Activated naive CD8-positive, alpha-beta T cell treated with anti-CD3 and anti-CD28 coated beads for 36 hours (primary cell): ENCODE results near the gene ETV1. TPM values are rescaled to one million over a fixed set of nuclear protein-coding genes. Genes with fewer than 3 reads are reported as not detected.

Experiments
- DNase-seq: peaks from one replicate; pipeline ENCODE4 v3.0.0; 2021
- H3K27ac Mint-ChIP-seq: one replicate; pipeline ENCODE4 v1.8.0; 2022; ENCODE audit warnings: mild to moderate bottlenecking, moderate library complexity, mixed read lengths
- H3K27me3 Mint-ChIP-seq: one replicate; pipeline ENCODE4 v1.8.0; 2022; ENCODE audit warnings: mild to moderate bottlenecking, mixed read lengths
- H3K36me3 Mint-ChIP-seq: one replicate; pipeline ENCODE4 v1.8.0; 2021; ENCODE audit warnings: mild to moderate bottlenecking, mixed read lengths
- H3K4me1 Mint-ChIP-seq: one replicate; pipeline ENCODE4 v1.8.0; 2021; ENCODE audit warnings: mixed read lengths
- H3K4me3 Mint-ChIP-seq: one replicate; pipeline ENCODE4 v1.8.0; 2022; ENCODE audit warnings: mild to moderate bottlenecking, moderate library complexity, mixed read lengths
- H3K9me3 Mint-ChIP-seq: one replicate; pipeline ENCODE4 v1.8.0; 2022; ENCODE audit warnings: mixed read lengths
- total RNA-seq, 2 experiments: library from RNA; stranded (reverse); gene quantifications; one replicate each; pipeline ENCODE4 v1.2.3, GENCODE V29; 2021

The ETV1 gene
- total RNA-seq: under 1 TPM in 1 of 2 experiments, not detected in 1; 0.10 TPM

DNA sequence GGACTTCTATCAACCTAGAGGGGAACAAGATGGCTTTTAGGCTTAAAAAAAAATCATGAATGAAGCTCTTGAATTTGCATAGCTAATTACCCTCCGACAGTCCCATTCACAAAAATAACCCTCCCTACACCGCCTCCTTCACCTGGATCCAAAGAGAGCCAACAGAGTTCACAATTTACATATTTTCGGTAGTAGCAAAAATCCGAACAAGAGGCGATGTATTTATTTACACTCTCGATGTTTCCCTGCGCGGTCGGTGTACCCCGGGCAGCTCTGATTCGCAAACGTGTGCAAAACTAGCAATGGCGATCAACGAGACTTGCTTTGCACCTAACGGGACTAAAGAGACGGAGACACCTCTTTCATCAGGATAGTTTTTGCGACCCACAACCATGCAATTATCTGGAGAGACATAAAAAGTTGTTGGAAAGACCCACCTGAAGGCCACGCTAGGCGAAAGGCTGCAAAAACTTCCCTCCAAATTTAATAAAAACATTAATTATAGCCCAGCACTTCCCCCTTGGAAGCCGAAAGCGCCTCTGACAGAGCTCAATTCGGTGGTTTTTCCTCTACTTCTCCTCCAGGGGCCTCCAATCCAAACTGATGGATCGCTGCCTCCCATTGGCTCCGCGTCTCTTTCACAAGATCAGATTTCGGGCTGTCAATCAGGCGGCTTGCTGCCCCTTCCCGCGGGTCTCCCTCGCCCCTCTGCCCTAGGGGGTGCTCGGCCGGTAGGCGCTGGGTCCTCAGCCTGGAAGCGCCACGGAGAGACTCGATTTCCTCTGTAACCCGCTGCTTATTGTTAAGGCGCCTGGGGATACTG is at the start of gene ETV1:
TSS of gene ETV1 (minus strand) at position 541 of the 823 bp plus-strand sequence. CDS start 614 bp downstream, outside the sequence.
- Mint-ChIP-seq H3K4me3 (no peak within 1 kb of the TSS), H3K27ac (no peak within 1 kb of the TSS), H3K27me3 (peaks cover 21% of the 10 kb centered on the region), H3K4me1 (no peaks in the 10 kb centered on the region), H3K36me3 (no peaks in the 10 kb centered on the region), H3K9me3 (no peaks in the 10 kb centered on the region)
- DNase-seq: no peak

DNA sequence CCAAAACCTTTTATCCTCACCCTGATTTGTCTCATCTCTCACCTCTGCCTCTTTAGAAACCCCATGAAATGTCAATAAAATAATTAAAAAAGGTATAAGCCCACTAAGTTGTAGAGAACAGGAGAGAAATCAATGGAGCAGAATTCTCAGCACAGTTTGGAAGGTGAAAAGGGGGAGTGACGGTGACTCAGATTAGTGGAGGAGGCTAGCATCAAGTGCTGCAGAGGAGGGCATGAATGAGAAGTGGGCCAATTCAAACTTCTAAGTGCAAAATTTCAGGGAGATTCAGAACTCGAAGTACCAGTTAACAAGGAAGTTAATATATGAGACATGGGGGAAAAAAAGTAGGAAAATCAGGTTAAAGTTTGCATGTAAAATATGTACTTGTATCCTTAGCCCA is 34.9 kb upstream of the ETV1 start:
- Mint-ChIP-seq H3K36me3 (no peaks in the 10 kb centered on the region), H3K9me3 (no peaks in the 10 kb centered on the region), H3K4me3 (no peak overlapping the region), H3K27me3 (no peaks in the 10 kb centered on the region), H3K4me1 (no peaks in the 10 kb centered on the region), H3K27ac (no peak overlapping the region)
- DNase-seq: no peak

DNA sequence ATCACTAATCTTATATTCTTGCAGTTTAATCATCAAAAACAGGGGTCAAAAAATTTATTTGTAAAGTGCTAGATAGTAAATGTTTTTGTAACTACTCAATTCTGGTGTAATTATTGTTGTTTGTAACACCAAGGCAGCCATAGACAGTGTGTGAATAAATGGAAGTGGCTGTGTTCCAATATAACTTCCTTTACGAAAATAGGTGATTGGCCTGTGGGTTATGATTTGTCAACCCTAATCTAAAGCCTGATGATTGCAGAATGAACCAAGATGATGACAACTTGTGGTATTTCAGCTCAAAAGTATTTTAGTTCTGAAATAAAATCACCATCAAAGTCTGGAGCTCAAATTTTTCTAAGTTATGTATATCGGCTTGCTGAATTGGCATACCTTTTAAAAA is 34.4 kb upstream of the ETV1 start:
- Mint-ChIP-seq H3K27me3 (no peaks in the 10 kb centered on the region), H3K9me3 (no peaks in the 10 kb centered on the region), H3K27ac (no peak overlapping the region), H3K36me3 (no peaks in the 10 kb centered on the region), H3K4me1 (no peaks in the 10 kb centered on the region), H3K4me3 (no peak overlapping the region)
- DNase-seq: no peak

DNA sequence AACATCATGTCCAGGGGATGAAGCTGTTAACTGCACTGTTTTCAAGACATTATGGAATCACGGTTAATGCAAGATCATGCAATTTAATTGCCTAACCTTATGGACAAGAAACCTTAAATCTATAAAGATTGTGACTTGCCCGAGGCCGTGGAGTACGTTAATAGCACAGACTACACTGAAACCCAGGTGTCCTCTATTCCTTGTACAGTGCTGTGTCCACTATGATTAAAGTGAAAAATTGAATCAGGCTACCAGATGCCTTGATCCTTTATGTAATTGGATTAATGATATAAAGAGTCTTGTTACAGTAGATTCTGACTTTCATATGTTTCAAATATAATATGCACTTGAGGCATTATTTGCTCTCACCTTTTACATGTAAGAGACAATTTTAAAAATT is 33.9 kb upstream of the ETV1 start:
- Mint-ChIP-seq H3K4me1 (no peaks in the 10 kb centered on the region), H3K4me3 (no peak overlapping the region), H3K9me3 (no peaks in the 10 kb centered on the region), H3K27ac (no peak overlapping the region), H3K36me3 (no peaks in the 10 kb centered on the region), H3K27me3 (no peaks in the 10 kb centered on the region)
- no peak for DNase-seq

DNA sequence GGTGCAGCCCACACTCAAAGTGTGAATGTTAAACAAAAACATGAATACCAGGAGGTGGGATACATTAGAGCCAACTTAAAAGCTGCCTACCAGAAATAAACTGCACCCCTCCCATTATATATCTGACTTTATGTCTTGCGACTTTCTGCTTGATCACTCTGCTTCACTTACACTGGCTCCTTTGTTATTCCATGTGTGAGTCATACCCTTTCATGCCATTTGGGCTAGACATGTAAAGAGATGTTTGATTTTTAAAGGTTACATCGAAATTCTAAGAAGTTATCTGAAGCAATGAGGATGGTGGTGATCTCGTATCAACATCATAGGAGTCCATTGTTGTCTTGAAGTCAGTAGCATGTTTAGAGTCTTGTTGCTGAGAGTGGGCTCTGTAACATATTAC is 31.6 kb upstream of the ETV1 start:
- DNase-seq: no peak
- no peaks in the 10 kb centered on the region for H3K4me1 Mint-ChIP-seq
- H3K36me3 Mint-ChIP-seq: no peaks in the 10 kb centered on the region
- H3K27ac Mint-ChIP-seq: no peak overlapping the region
- no peaks in the 10 kb centered on the region for H3K27me3 Mint-ChIP-seq
- H3K4me3 Mint-ChIP-seq: no peak overlapping the region
- no peaks in the 10 kb centered on the region for H3K9me3 Mint-ChIP-seq

DNA sequence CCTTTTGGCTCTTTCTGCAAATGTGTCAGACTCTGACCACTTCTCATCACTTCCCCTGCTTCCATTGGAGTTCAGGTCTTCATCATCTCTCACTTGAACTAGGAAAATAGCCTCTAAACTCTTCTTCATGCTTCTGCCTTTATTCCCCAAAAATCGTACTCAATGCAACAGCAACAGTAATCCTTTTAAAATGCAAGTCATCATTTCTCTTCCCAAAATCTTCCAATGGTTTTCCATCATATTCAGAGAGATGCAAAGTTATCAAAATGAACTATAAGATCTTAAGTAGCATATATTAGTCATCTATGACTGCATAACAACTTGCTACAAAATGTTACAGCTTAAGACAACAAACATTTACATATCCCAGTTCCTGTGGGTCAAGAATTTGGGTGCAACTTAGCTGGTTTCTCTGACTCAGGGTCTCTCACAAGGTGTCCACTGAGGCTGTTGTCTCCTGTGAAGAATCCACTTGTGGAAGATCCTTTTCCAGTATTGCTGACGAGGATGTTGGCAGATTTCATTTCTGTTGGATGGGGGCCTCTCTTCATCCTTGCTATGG is 31.0 kb upstream of the ETV1 start:
- DNase-seq: no peak
- no peaks in the 10 kb centered on the region for H3K36me3 Mint-ChIP-seq
- no peaks in the 10 kb centered on the region for H3K9me3 Mint-ChIP-seq
- H3K4me3 Mint-ChIP-seq: no peak overlapping the region
- no peak overlapping the region for H3K27ac Mint-ChIP-seq
- H3K4me1 Mint-ChIP-seq: no peaks in the 10 kb centered on the region
- H3K27me3 Mint-ChIP-seq: no peaks in the 10 kb centered on the region

DNA sequence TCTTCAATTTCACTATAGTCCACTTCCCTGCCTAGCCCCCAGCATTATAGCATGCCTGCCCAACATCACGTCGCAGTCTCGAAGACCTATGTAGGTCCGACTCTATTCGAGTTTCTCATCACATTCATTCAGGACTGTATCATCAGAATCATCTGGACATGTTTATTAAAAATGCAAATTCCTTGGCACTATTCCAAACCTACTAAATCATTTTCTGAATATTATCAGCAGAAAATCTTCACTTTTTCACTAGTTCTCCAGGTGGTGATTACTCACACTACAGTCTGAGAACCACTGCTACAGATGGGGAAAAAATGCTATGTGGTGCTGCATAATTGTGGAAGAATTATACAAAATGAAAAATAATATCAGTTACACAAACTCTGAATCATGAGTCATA is 29.3 kb upstream of the ETV1 start:
- no peak overlapping the region for H3K27ac Mint-ChIP-seq
- no peak for DNase-seq
- no peak overlapping the region for H3K4me3 Mint-ChIP-seq
- no peaks in the 10 kb centered on the region for H3K27me3 Mint-ChIP-seq
- no peaks in the 10 kb centered on the region for H3K4me1 Mint-ChIP-seq
- no peaks in the 10 kb centered on the region for H3K36me3 Mint-ChIP-seq
- no peaks in the 10 kb centered on the region for H3K9me3 Mint-ChIP-seq

DNA sequence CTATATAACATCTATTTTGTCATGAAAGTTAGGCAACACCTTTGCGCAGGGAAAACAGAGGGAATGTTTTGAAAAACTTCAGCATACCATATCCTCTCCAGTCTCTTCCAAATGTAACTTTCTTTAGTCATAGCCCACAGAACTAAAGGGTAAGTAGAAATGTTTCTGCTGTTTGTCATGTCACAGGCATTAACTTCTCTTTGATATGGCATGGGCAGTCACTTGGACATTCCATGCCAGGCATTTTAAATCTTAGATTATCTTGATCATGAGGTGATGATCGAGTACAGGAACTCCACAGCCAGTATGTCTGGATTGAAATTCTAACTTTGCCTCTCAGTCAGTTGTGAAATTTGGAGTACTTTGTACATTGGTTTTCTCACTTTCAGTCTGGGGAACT is 27.5 kb upstream of the ETV1 start:
- Mint-ChIP-seq H3K4me3 (no peak overlapping the region), H3K9me3 (no peaks in the 10 kb centered on the region), H3K27me3 (no peaks in the 10 kb centered on the region), H3K36me3 (no peaks in the 10 kb centered on the region), H3K27ac (no peak overlapping the region), H3K4me1 (no peaks in the 10 kb centered on the region)
- no peak for DNase-seq

DNA sequence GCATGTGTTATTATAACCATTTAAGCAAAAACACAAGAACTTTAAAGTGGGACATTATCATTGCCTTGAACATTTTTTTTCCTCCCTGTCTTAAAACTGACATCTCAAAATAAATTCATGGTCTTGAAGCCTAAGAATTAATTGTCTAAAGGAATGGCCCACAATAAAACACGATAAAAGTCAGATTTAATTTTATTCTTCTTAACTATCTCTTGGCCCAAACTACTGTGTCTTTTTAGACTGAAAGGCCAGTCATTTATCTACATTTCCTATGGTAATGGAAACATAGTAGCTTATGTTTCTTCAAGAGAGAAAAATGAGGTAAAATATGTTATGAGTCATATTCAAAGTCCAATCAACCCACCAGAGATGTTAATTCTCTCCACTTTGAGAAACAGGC is 24.4 kb upstream of the ETV1 start:
- DNase-seq: no peak
- Mint-ChIP-seq H3K36me3 (no peaks in the 10 kb centered on the region), H3K27me3 (no peaks in the 10 kb centered on the region), H3K4me1 (no peaks in the 10 kb centered on the region), H3K4me3 (no peak overlapping the region), H3K9me3 (no peaks in the 10 kb centered on the region), H3K27ac (no peak overlapping the region)

DNA sequence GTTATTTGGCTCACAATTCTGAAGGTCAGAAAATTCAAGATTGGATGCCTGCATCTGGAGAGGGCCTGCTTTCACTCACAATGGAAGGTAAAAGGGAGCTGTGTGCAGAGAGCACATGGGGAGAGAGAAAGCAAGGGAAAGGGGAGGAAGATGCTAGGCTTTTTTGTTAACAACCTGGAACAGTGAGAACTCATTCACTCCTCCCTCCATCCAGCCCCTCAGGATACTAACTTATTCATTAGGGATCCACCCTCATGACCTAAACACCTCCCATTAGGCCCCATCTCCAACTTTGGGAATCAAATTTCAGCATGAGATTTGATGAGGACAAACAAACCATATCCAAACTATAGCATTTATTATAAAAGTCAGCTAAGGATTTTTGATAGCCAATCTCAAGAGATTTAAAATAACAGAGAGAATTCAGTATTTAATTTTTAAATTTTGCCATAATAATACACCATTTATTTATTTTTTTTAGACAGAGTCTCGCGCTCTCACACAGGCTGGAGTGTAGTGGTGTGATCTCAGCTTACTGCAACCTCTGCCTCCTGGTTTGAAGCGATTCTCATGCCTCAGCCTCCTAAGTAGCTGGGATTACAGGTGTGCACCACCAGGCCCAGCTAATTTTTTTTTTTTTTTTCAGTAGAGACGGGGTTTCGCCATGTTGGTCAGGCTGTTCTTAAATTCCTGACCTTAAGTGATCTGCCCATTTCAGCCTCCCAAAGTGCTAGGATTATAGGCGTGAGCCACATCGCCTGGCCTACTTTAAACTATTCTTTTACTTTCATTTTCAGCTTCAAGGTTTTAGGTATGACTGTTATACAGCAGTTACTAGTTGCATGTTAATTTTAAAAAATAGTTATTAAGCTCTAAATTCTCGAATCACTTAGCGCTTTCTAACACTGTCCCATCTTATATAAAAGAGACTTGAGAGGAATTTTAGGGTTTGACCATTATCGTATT is 20.3 kb upstream of the ETV1 start:
- DNase-seq: no peak
- Mint-ChIP-seq H3K27me3 (no peaks in the 10 kb centered on the region), H3K4me3 (no peak overlapping the region), H3K4me1 (no peaks in the 10 kb centered on the region), H3K36me3 (no peaks in the 10 kb centered on the region), H3K9me3 (no peaks in the 10 kb centered on the region), H3K27ac (no peak overlapping the region)

DNA sequence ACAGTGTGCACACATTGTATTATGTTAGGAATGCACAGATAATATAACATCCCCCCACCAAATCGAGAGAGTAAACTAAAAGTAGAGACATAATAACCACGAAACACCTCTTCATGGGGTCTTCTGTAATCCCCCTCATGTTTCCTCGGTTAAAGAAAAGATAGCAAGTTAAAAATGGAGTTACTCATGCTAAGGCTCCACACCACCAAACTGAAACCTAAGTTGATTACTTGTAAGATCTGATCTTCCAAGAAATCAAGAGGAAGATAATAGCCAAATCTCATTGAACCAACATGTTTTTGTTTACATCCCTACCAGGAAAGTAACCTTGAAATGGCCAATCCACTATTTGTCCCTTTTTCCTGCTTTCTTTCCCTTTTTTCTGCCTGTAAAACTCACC is 11.7 kb upstream of the ETV1 start:
- Mint-ChIP-seq H3K4me3 (no peak overlapping the region), H3K4me1 (no peaks in the 10 kb centered on the region), H3K36me3 (no peaks in the 10 kb centered on the region), H3K9me3 (peaks cover 1% of the 10 kb centered on the region), H3K27ac (no peak overlapping the region), H3K27me3 (no peaks in the 10 kb centered on the region)
- no peak for DNase-seq

DNA sequence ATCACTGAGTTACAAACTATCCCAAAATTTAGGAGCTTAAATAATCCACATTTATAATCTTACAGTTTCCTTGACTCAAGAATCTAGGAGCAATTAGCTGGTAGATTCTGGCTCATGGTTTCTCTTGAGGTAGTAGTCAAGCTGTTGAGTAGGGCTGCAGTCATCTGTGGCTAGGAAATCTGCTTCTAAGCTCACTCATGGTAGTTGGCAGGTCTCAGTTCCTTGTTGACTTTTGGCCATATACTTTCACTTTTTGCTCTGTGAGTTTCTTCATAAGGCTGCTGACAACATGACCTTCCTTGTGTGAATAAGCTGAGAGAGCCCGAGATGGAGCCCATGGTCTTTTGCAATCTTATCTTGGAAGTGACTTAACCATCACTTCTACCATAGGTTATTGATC is 10.8 kb upstream of the ETV1 start:
- no peaks in the 10 kb centered on the region for H3K4me1 Mint-ChIP-seq

DNA sequence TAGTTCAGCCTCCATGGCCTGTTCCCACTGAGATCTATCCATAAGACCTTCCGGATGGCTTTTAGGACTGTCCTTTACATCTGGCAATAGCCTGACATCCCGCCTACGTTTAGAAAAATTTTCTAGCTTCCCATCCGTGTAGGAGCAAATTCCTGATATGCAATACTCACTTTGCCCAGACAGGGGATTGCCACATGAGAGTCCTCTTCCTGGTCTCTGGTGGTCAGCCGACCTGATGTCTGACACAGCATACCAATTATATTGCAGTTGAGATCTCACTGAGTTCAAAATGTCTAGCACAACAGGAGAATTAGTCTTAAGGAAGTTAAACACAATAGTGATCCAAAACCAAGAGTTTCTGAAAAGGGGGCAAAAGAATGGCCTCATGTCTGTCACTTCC is 9.4 kb upstream of the ETV1 start:
- DNase-seq: no peak
- Mint-ChIP-seq H3K4me1 (no peaks in the 10 kb centered on the region), H3K4me3 (no peak overlapping the region), H3K27ac (no peak overlapping the region), H3K36me3 (no peaks in the 10 kb centered on the region), H3K27me3 (no peaks in the 10 kb centered on the region), H3K9me3 (peaks cover 1% of the 10 kb centered on the region)

More for the DNA sequence above, 10.8 kb upstream of the ETV1 start:
- no peak overlapping the region for H3K27ac Mint-ChIP-seq
- H3K27me3 Mint-ChIP-seq: no peaks in the 10 kb centered on the region
- no peak overlapping the region for H3K4me3 Mint-ChIP-seq
- H3K9me3 Mint-ChIP-seq: peaks cover 1% of the 10 kb centered on the region
- no peaks in the 10 kb centered on the region for H3K36me3 Mint-ChIP-seq
- DNase-seq: no peak

DNA sequence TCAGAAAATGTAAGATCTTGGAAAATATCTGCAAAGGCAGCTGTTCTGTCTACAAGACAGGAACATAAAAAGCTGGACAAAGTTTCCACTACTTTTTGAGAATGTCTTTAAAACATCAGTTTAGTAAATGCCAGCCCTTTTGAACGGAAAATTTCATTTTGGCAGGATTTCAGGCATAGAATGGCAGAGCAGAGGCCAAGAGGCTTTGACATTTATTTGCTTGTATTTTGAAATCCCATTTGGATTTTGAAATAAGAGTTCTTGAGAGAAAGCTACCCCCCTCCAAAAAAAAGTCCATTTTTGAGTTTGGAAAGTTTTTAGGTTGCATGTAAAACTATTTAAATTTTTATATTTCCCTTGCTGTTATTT is 3.1 kb upstream of the ETV1 start:
- H3K4me1 Mint-ChIP-seq: no peaks in the 10 kb centered on the region
- no peak overlapping the region for H3K27ac Mint-ChIP-seq
- H3K4me3 Mint-ChIP-seq: no peak overlapping the region
- H3K9me3 Mint-ChIP-seq: no peaks in the 10 kb centered on the region
- peaks cover 5% of the 10 kb centered on the region for H3K27me3 Mint-ChIP-seq
- H3K36me3 Mint-ChIP-seq: no peaks in the 10 kb centered on the region
- DNase-seq: no peak

DNA sequence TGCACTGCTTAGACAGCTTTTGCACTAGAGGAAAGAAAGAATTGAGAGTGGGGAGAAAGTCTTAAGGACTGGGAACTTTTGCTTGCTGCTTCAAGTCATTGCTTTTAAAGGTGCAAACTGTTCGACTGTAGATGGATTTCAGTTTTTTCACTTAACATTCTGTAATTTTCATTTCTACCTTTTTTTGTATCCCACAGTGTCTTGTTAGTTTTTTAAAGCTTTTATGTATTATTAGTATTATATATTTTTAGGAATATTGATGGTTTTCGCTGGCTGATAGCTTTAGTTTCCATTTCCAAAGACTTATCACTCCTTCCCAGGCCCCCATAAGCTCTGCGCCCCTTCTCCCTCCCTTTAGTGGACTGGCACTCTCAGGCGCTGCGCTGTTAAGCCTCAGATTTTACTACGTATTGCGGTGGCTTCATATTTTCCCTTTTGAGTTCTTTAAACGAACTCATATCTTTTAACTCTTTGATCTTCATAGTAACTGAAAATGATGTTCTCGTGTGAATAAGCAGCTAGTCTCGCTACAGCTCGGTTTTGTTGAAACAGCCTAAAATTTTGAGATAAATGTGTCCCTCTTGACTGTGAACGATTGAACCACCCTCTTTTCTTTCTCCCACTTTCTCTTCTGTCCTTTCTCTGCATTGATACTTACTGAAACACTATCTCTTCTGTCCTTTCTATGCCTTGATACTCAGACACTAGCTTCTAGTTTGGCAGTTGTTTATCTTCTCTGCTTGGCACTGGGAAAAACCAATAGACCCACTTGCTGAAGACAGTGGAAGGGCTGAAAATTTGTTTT is 2.5 kb upstream of the ETV1 start:
- no peak overlapping the region for H3K4me3 Mint-ChIP-seq
- no peaks in the 10 kb centered on the region for H3K9me3 Mint-ChIP-seq
- H3K27me3 Mint-ChIP-seq: peaks cover 5% of the 10 kb centered on the region
- no peaks in the 10 kb centered on the region for H3K4me1 Mint-ChIP-seq
- no peak for DNase-seq
- no peak overlapping the region for H3K27ac Mint-ChIP-seq
- no peaks in the 10 kb centered on the region for H3K36me3 Mint-ChIP-seq
